GM23338 (cell line): Measurements from ENCODE around the gene GAS2. TPM values are rescaled to one million over a fixed set of nuclear protein-coding genes. Genes with fewer than 3 reads are reported as not detected.

ENCODE experiments used
- ATAC-seq: fragments of 200-7000 bp; cut with Tn5 transposase; 3 replicates; pipeline ENCODE4 v1.9.1; 2020
- DNase-seq: peaks from one replicate; pipeline ENCODE4 v3.0.0-alpha.2; 2015; ENCODE audit warnings: low spot score
- H2AFZ ChIP-seq: fragments of 200-600 bp; sonication (generic); 2 replicates; pipeline ENCODE4 v1.8.0; 2016; ENCODE audit warnings: antibody characterized with exemption, mild to moderate bottlenecking, moderate library complexity
- H3F3A ChIP-seq: fragments of 200-600 bp; sonication (generic); replicated peaks from 2 replicates; pipeline ENCODE4 v1.8.0; 2017; ENCODE audit warnings: antibody characterized with exemption, mixed run types, low read depth
- H3K27ac ChIP-seq: fragments of 200-600 bp; sonication (generic); 2 replicates; pipeline ENCODE4 v1.6.1; 2016; ENCODE audit warnings: low read depth
- H3K27me3 ChIP-seq: fragments of 200-600 bp; sonication (generic); 2 replicates; pipeline ENCODE4 v1.8.0; 2016; ENCODE audit warnings: mild to moderate bottlenecking, mixed run types, moderate library complexity; ENCODE audit not compliant: insufficient read depth
- H3K36me3 ChIP-seq: fragments of 200-600 bp; sonication (generic); 2 replicates; pipeline ENCODE4 v1.8.0; 2016; ENCODE audit warnings: mild to moderate bottlenecking; ENCODE audit not compliant: insufficient read depth
- H3K4me1 ChIP-seq: fragments of 200-600 bp; sonication (generic); 2 replicates; pipeline ENCODE4 v1.8.0; 2016; ENCODE audit warnings: mild to moderate bottlenecking, moderate library complexity; ENCODE audit not compliant: insufficient read depth
- H3K4me2 ChIP-seq: fragments of 200-600 bp; sonication (generic); 2 replicates; pipeline ENCODE4 v1.7.1; 2017; ENCODE audit warnings: mixed run types
- H3K4me3 ChIP-seq: fragments of 200-600 bp; sonication (generic); 2 replicates; pipeline ENCODE4 v1.6.1; 2016; ENCODE audit warnings: mixed run types
- H3K79me2 ChIP-seq: fragments of 200-600 bp; sonication (generic); replicated peaks from 2 replicates; pipeline ENCODE4 v1.8.0; 2017; ENCODE audit warnings: mild to moderate bottlenecking; ENCODE audit not compliant: insufficient read depth
- H3K9me2 ChIP-seq: fragments of 200-600 bp; sonication (generic); 2 replicates; pipeline ENCODE4 v1.8.0; 2017; ENCODE audit not compliant: insufficient read depth
- H4K20me1 ChIP-seq: fragments of 200-600 bp; sonication (generic); replicated peaks from 2 replicates; pipeline ENCODE4 v1.8.0; 2017; ENCODE audit warnings: mild to moderate bottlenecking; ENCODE audit not compliant: insufficient read depth
- H3K27ac Mint-ChIP-seq: 2 replicates; pipeline ENCODE4 v1.8.0; 2020; ENCODE audit warnings: inconsistent platforms, mild to moderate bottlenecking, moderate library complexity, mixed read lengths
- H3K27me3 Mint-ChIP-seq: 3 replicates; pipeline ENCODE4 v1.8.0; 2022; ENCODE audit warnings: low read depth, mild to moderate bottlenecking, moderate library complexity, mixed read lengths, inconsistent platforms; ENCODE audit not compliant: insufficient read depth, poor library complexity
- H3K36me3 Mint-ChIP-seq: 3 replicates; pipeline ENCODE4 v1.8.0; 2021; ENCODE audit warnings: low read depth, mild to moderate bottlenecking, inconsistent platforms, moderate library complexity, mixed read lengths
- H3K4me1 Mint-ChIP-seq: 3 replicates; pipeline ENCODE4 v1.8.0; 2020; ENCODE audit warnings: mild to moderate bottlenecking, inconsistent platforms, mixed read lengths
- H3K4me3 Mint-ChIP-seq: 3 replicates; pipeline ENCODE4 v1.8.0; 2021; ENCODE audit warnings: moderate library complexity, mild to moderate bottlenecking, inconsistent platforms, mixed read lengths
- H3K9me3 Mint-ChIP-seq: 3 replicates; pipeline ENCODE4 v1.8.0; 2020; ENCODE audit warnings: moderate library complexity, mild to moderate bottlenecking, inconsistent platforms, mixed read lengths
- CTCF ChIP-seq, 2 experiments: fragments of 200-600 bp in 1 of 2; sonication (generic) in 1 of 2; conservative IDR thresholded peaks; 2 replicates each; pipeline versions ENCODE4 v1.5.1 to v1.6.1; 2016 to 2017; ENCODE audit warnings: antibody characterized with exemption in 2 of 2, low read depth in 2 of 2, mild to moderate bottlenecking in 2 of 2, moderate library complexity in 1 of 2
- ETS1 ChIP-seq: IDR thresholded peaks from 2 replicates; pipeline ENCODE4 v1.6.1; 2016; ENCODE audit warnings: antibody characterized with exemption
- JUNB ChIP-seq: IDR thresholded peaks from one replicate; pipeline ENCODE4 v1.6.1; 2016; ENCODE audit warnings: antibody characterized with exemption; ENCODE audit not compliant: unreplicated experiment
- NANOG ChIP-seq: IDR thresholded peaks from 2 replicates; pipeline ENCODE4 v1.6.1; 2016; ENCODE audit warnings: antibody characterized with exemption, borderline replicate concordance
- POLR2AphosphoS5 ChIP-seq: IDR thresholded peaks from 2 replicates; pipeline ENCODE4 v1.6.1; 2016; ENCODE audit warnings: antibody characterized with exemption, low read depth
- STAT1 ChIP-seq: IDR thresholded peaks from one replicate; pipeline ENCODE4 v1.6.1; 2016; ENCODE audit warnings: antibody characterized with exemption; ENCODE audit not compliant: unreplicated experiment
- ZNF331 ChIP-seq: fragments of 250-450 bp; sonication (Bioruptor Pico); IDR thresholded peaks from 2 replicates; pipeline ENCODE4 v1.5.0; 2020; ENCODE audit warnings: low read depth, mild to moderate bottlenecking, moderate library complexity
- ZNF462 ChIP-seq: fragments of 250-450 bp; sonication (Bioruptor Pico); IDR thresholded peaks from 2 replicates; pipeline ENCODE4 v1.5.0; 2020; ENCODE audit warnings: mild to moderate bottlenecking, moderate library complexity
- polyA plus RNA-seq: library from polyadenylated mRNA; unstranded; fragments of >200 nt; fragmentation: Nextera tagmentation; extraction: Ambion mirVana; gene quantifications from 2 replicates; pipeline ENCODE4 v1.2.1, GENCODE V29; 2016
- total RNA-seq: library from RNA; depleted of rRNA; stranded (reverse); fragments of >200 nt; shearing (Covaris generic); gene quantifications from 2 replicates; pipeline ENCODE4 v1.2.3, GENCODE V29; 2014

Gene GAS2
- total and polyA plus RNA-seq, 2 experiments from 2014 or later = 2.6 to 6.7 TPM

GRCh38 chr11:22707119-22707899, 40.9 kb downstream of the GAS2 start (continued):
- no peak for TF ChIP-seq ZNF462 (CRISPR knock-in tag)
- no peak for TF ChIP-seq POLR2AphosphoS5
- TF ChIP-seq ZNF331 = no peak
- TF ChIP-seq CTCF (conservative IDR thresholded peaks at IDR 0.05; ENCODE audit: low read depth in 2 of 2) = no peak
- TF ChIP-seq STAT1 = no peak

GRCh38 chr11:22711071-22711770, 44.8 kb downstream of the GAS2 start:
- H3K27ac ChIP-seq = no peak overlapping the region
- TF ChIP-seq ZNF331 (no peak), ETS1 (no peak), STAT1 (no peak), NANOG (no peak), CTCF (conservative IDR thresholded peaks at IDR 0.05; ENCODE audit: low read depth in 2 of 2) (no peak), JUNB (no peak), POLR2AphosphoS5 (no peak)
- Mint-ChIP-seq H3K9me3 (no peaks in the 10 kb centered on the region; the same call in 2 of the 3 replicates), H3K4me1 (no peaks in the 10 kb centered on the region), H3K27me3 (no peaks in the 10 kb centered on the region), H3K36me3 (no peaks in the 10 kb centered on the region), H3K4me3 (no peak overlapping the region), H3K27ac (no peak overlapping the region)
- no peak for DNase-seq
- H3K36me3 ChIP-seq = no peaks in the 10 kb centered on the region
- no peak overlapping the region for H3K4me3 ChIP-seq
- H2AFZ ChIP-seq = no peak overlapping the region
- H3K4me1 ChIP-seq = no peaks in the 10 kb centered on the region
- no peak overlapping the region for H3K4me2 ChIP-seq
- H3F3A ChIP-seq = no peaks in the 10 kb centered on the region
- no peaks in the 10 kb centered on the region for H3K9me2 ChIP-seq
- no peaks in the 10 kb centered on the region for H4K20me1 ChIP-seq
- no peak for ATAC-seq
- H3K27me3 ChIP-seq = no peaks in the 10 kb centered on the region
- no peaks in the 10 kb centered on the region for H3K79me2 ChIP-seq
